Epithelial cell of esophagus (primary cell): ENCODE results near the gene OCRL.

ENCODE experiments used
- DNase-seq: peaks from one replicate; pipeline ENCODE4 v3.0.0; 2010; ENCODE audit warnings: low read depth
- H3K4me3 ChIP-seq: 2 replicates; pipeline ENCODE4 v1.5.1; 2011; ENCODE audit warnings: mild to moderate bottlenecking, low read length, control low read depth
- TF ChIP-seq, protein P1 (sequence below): IDR thresholded peaks from 2 replicates; pipeline ENCODE4 v1.5.1; 2011; ENCODE audit warnings: low read depth, mild to moderate bottlenecking, low read length, control low read depth, inconsistent platforms; ENCODE audit not compliant: insufficient read depth; ENCODE audit errors: missing control alignments

The OCRL gene

DNA sequence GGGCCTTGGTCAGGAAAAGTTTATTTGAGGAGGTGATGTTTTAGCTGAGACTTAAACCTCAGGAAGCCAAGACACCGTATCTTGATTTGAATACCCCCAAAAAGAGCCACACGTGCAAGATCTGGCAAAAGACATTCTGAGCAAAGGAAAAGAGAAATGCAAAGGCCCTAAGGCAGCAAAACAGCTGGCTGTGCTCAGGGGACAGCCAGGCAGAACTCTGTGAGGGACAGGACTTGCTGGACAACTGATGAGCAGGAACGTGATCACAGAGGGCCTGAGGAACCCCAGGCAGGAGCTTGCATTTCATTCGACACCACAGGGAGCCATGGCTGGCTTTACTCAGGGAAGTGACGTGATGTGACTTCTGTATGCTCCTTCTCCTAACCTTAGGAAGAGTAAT, 56.0 kb downstream of the OCRL start:
- H3K4me3 ChIP-seq = no peak overlapping the region
- DNase-seq = no peak
- TF ChIP-seq, protein P1, sequence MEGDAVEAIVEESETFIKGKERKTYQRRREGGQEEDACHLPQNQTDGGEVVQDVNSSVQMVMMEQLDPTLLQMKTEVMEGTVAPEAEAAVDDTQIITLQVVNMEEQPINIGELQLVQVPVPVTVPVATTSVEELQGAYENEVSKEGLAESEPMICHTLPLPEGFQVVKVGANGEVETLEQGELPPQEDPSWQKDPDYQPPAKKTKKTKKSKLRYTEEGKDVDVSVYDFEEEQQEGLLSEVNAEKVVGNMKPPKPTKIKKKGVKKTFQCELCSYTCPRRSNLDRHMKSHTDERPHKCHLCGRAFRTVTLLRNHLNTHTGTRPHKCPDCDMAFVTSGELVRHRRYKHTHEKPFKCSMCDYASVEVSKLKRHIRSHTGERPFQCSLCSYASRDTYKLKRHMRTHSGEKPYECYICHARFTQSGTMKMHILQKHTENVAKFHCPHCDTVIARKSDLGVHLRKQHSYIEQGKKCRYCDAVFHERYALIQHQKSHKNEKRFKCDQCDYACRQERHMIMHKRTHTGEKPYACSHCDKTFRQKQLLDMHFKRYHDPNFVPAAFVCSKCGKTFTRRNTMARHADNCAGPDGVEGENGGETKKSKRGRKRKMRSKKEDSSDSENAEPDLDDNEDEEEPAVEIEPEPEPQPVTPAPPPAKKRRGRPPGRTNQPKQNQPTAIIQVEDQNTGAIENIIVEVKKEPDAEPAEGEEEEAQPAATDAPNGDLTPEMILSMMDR = no peak

DNA sequence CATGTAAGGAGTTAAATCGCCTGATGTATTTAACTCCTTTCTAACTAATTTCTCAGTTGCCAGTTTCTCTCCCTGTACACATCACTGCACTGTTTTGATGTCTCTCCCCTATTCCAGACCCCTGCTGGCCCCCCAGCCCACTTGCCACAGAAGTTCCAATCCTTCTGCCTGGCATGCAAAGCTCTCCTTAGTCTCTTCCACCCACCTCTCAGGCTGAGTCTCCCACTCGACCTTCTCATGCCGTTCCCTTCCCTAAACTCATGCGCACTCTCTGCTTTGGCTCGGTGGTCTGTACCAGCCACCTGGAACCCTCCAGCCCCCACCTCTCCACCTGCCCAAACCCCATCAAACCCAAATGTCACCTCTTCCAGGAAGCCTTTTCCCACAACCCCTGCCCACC, 57.8 kb downstream of the OCRL start:
- H3K4me3 ChIP-seq = no peak overlapping the region
- TF ChIP-seq, protein P1 = no peak
- no peak for DNase-seq

DNA sequence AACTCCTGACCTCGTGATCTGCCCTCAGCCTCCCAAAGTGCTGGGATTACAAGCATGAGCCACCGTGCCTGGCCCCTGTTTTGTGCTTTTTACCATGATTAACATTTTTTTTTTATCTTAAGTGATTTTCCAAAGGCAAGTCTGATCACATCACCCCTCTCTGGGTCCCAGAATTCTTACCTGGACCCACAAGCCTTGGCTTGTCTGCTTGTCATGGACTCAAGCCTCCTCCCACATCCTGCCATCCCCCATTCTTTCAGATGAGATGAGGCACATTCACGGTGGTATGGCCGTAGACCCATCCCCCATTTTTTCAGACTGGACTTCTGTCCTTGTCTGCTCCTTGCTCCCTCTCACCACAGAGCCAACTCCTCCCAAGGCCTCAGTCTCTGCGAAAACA, 59.4 kb downstream of the OCRL start:
- TF ChIP-seq, protein P1 = no peak
- peak; percentile 86 for DNase-seq

DNA sequence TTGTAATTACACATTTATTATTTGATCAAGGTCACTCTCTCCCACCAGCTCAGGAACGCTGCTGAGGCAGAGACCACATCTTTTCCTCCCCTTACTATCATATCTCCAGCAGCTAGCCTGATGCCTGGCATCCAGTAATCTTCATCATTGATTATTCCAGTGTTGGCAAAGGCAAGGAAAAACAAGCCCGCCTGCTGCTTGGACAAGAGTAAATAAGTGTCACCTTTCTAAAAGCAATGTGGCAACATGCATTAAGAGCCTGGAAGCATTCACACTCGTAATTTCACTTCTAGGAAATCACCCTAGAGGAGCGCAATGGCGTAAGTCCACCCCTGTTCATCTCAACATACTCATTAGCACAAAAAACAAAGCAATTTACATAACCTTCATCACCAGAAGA, 59.9 kb downstream of the OCRL start:
- TF ChIP-seq, protein P1 = no peak
- DNase-seq = no peak
- no peak overlapping the region for H3K4me3 ChIP-seq

More for the DNA sequence above, 59.4 kb downstream of the OCRL start:
- H3K4me3 ChIP-seq = no peak overlapping the region

DNA sequence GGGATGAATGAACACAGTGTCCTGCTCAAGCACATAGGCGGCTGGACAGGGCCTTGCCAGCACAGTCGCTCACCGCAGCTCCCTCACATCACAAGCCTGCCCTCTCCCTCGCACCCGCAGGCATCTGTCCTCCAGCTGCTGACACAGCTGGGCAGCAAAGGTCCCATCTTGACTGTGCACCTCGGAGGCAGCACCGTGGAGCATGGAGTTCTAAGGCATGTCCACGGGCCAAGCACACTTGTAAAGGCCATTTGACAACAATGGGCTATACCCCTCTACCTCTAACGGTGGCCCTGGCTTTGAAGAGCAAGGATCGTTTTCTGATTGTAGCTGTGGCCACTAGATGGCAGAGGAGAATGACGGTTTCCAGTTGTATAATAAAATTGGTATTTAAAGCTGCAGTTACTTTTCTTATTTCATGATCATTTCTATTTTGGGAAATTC, 60.9 kb downstream of the OCRL start:
- no peak overlapping the region for H3K4me3 ChIP-seq
- peak; percentile 25 for DNase-seq
- TF ChIP-seq, protein P1 = peak; percentile 57

DNA sequence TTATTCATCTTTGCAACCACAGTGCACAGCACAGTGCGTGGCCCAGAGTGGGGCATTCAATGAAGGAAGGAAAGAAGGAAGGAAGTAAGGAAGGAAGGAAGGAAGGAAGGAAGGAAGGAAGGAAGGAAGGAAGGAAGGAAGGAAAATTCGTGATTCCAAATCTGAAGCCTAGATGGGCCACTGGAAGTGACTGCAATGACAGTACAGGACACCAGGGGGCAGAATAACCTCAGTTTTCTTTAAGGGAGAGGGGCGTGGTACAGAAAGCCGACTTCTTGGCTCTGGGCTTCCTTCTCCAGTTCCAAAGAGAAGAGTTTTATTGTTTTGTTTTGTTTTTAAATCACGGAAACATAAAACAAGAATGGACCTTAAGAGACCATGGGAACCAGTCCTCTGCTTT, 66.9 kb downstream of the OCRL start:
- H3K4me3 ChIP-seq = no peak overlapping the region
- DNase-seq = peak; percentile 48
- TF ChIP-seq, protein P1 = peak; percentile 62

DNA sequence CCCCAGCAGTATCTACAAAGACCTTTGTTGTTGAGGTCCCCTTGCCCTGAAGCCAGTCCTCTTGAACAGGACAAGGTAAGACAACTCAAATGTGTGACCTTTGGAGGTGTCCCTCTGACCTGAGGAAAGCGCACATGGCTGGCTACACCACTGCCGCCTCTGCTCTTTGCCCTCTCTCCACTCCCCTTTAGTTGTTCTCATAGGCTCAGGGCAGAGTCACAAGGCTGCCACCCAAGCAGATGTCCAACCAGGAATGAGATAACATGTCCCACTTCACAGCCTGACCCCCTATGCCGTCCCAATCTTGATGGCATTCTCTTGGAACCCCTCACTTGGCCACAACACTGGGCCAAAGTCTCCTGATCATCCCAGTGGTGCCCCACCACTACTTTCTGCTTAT, 68.4 kb downstream of the OCRL start:
- H3K4me3 ChIP-seq = no peak overlapping the region
- DNase-seq = no peak
- TF ChIP-seq, protein P1 = no peak
